HK-2 (cell line): ENCODE measurements around the gene ANKS6.

Experiments
- DNase-seq: peaks from one replicate; pipeline ENCODE4 v3.0.0-alpha.2; 2018; ENCODE audit not compliant: unreplicated experiment

The ANKS6 gene

DNA sequence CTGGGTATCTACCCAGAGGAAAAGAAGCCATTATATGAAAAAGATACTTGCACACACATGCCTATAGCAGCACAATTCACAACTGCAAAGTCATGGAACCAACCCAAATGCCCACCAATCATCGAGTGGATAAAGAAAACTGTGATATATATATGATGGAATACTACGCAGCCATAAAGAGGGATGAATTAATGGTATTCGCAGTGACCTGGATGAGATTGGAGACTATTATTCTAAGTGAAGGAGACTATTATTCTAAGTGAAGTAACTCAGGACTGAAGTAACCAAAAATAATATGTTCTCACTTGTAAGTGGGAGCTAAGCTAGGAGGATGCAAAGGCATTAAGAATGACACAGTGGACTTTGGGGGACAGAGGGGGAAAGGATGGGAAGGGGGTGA, 57.6 kb downstream of the ANKS6 start:
- no peak for DNase-seq

DNA sequence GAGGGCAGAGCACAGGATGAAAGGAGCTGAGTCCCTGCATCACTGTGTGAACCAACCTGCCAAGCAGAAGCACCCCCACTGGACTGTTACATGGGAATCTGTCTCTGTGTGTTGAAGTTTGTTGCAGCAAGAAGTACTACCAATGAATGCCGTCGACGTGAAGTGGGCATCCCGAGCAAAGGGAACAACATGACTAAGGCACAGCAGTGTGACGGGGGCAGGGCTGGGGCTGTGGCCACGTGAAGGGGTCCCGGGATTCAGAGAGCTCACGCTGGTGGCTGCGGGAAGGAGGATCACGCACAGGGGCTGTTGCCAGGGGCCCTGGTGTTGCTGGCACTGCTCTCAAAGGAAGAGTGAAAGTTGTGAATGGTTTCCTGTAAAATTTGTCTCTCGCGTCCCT, 60.1 kb downstream of the ANKS6 start:
- DNase-seq, result peak; percentile 5

GRCh38 chr9:98732801-98733200, 63.6 kb downstream of the ANKS6 start:
- no peak for DNase-seq

GRCh38 chr9:98732091-98732490, 64.3 kb downstream of the ANKS6 start:
- no peak for DNase-seq

DNA sequence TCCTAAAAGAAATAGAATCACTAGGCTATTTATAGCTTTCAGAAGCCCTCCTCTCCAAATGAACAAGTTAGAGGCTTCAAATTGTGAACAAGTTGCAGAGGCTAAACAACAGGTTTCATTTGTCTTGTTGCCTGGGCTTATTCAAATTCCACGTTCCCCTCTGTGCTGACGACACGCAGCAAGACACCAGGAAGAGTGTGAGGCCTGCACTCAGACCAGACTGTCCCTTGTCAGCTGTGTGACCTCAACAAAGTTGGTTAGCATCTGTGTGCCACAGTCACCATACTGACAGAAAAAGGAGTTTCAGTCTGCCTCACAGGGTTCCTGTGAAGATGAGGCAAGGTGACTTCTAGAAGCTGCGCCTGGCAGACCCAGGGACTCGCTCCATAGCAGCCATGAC, 65.5 kb downstream of the ANKS6 start:
- no peak for DNase-seq

- no peak for DNase-seq
Observed at GRCh38 chr9:98728500-98728899, 67.9 kb downstream of the ANKS6 start.

DNA sequence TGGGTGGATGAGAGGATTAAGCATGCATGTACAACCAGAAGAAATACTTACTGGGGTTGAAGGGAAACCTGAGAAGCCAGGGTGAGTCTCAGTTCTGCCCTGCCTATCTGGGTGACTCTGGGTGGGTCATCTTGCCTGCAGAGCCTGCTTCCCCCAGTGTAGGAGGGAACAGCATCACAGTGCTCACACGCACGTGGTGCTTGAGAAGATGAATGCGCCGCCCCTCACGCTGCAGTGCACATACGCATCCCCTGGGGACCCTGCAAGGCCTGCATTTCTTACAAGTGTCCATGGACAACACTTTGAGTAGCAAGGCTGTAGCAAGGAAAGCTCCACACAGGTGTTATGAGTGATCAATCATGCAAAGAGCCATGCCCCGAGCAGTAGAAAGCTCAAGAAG, 68.9 kb downstream of the ANKS6 start:
- no peak for DNase-seq

GRCh38 chr9:98726735-98727134, 69.6 kb downstream of the ANKS6 start:
- no peak for DNase-seq

GRCh38 chr9:98724810-98725530, 71.4 kb downstream of the ANKS6 start:
- DNase-seq, result no peak

- DNase-seq, result no peak
Observed at GRCh38 chr9:98721643-98722042, 74.7 kb downstream of the ANKS6 start.

GRCh38 chr9:98720402-98720801, 76.0 kb downstream of the ANKS6 start:
- no peak for DNase-seq

DNA sequence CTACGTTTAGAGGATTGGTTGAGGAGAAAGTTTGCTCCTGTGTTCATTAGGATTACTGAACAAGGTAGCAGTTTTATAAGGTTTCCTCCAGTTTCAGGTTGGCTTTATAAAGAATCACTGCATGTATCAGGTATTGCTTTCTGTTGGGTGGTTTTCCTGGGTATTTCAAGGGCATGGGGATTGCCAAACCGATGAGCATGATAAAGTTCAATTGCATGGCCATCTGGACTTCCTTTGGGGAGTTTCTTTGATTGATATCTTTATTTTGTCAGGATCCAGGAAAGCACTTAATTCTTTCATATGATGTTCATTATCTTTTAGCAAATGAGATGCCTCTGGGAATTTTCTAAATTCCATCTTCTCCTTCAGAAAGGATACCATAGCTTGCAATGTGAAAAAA, 77.3 kb downstream of the ANKS6 start:
- DNase-seq, result no peak

- no peak for DNase-seq
Observed at GRCh38 chr9:98714833-98715232, 81.5 kb downstream of the ANKS6 start.

DNA sequence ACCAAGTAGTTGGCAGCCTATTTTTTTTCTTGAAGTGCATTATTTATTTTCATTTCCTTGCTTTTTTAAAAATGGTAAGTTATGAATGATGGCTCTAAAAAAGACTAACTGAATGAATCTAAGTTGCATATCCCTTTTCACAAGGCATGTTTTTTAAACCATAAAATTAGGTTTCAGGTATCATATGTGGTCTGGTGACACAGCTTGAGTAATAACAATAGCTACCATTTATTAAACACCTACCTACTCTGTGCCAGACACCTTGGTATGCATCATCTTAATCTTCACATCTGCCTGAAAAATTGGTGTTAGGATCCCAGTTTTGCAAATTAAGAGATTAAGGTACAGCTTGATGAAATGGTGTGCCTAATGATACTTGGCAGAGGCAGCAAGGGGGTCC, 83.4 kb downstream of the ANKS6 start:
- no peak for DNase-seq

DNA sequence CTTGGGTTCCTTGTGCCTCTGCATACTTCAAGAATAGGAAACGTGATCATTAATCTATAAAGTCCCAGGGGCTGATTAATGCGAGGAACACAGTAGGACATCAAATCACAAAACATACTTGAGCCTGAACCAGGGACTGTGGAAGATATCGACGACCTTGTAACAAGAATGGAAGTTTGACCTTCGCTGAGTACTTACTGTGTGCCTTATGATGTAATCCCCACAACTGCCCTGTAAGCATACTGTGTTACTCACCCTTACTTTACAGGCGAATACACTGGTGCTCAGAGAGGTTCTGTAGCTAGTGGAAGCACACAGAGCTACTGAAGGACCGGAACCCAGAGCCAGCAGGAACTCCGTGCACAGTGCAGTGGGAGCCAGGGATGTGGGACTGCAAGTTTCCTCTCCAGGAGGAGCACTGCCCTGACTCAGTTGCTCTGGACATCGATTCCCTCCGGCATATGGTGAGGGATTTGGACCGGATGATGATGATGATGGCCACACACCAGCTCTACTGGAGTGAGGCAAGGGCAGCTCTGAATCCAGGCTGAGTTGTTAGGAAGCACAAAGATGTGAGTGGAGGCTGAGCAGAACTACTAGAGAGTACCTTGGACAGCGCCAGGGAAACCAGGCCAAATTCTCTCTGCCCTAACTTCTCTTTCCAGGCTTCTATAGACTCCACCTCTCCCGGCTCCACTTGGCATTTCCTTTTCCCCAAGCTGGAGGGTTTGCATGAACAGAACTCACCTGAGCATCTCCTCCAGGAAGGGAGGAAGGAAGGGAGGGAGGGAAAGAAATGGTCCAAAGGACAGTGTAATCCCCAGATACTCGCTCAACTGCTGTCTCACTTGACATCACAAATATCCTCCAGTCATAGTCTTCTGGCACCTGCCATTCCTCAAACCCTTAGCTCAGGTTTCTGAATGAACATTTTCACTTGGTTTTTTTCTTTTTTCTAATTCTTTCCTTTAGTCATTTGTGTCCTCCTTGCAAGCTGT, 86.1 kb downstream of the ANKS6 start:
- no peak for DNase-seq

DNA sequence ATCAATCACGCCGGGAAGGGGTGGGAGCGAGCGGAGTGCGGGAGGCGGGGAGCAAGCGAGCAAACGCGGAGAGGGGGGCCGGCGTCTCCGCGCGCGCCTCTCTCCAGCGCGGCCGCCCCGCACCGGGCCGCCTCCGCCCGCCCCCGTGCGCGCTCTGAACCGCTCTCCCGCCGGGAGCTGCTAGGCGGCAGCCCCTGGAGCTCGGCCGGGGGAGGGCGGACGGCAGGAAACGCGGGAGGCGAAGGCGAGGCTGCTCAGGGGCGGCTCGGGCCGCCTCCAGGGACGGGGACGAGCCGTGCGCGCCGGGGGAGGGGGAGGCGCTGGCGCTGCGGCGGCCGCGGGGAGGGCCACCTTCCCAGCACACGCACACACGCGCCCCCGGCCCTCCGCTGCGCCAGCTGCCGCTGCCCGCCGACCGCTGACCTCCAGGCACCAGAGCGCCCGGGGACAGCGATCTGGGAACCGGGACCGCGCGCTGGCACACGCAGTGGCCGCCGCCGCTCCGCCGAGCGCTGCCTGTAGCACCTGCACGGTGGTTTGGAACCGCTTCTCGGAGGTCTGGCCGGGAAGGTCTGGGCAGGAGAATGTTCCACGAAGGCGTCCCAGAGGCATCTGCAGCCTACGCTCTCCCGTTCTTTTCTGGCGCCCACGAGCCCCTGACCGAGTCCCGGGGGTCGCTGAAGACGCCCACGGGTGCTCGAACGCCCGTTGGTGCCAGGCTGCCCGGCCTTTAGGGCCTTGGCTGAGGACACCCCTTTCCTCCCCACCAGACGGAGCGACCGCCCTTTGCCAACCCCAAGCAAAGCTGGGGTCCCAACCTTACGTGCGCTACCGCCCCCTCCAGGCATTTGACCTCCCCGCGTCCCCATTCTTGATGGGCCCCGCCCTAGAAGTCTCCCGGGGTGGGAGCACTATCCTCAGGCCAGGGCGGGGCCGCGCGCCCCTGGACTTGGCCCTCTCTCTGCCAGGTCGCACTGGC, 87.1 kb downstream of the ANKS6 start, which contains the start of gene GABBR2:
TSS of gene GABBR2 (minus strand) at position 3 of the 979 bp plus-strand sequence. CDS start 198 bp downstream, outside the sequence.
- DNase-seq, result no peak

DNA sequence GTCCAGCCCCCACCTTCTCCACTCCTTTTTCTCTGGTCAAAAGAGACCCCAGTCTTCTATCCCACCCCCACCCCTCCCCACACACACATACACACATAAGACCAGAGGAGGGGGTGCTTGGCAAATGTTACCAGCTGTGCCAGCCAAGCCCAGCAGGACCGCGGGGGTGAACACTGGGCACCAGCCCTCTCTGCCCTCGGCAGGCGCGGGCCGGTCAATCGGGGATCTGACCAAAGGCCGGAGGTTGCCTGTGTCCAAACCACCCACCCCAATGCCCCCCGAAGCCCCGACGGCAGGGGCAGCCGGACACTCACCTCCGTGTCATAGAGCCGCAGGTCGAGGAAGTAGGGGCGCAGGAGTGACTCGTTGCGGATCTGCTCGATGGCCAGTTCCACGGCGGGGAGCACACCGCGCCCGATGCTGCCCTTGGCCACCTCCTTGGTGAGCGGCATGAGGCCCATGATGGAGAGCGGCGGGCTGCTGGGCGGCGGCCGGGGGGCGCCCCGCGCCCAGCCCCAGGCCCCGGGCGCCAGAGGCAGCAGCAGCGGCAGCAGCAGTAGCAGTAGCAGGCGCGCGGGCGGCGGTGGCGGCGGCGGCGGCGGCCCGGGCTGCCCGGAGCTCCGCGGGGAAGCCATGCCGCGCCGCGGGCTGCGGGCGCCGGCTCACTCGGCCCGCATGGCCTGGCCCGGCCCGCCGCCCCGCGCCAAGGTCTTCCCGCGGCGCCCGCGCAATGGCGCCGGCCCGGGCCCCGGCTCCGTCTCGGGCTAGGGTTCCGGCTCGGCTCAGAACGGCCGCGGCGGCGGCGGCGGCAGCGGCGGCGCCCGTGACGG, 88.0 kb downstream of the ANKS6 start:
- DNase-seq, result no peak

- DNase-seq, result peak; percentile 61
Observed at GRCh38 chr9:98707166-98708102, 88.9 kb downstream of the ANKS6 start.

DNA sequence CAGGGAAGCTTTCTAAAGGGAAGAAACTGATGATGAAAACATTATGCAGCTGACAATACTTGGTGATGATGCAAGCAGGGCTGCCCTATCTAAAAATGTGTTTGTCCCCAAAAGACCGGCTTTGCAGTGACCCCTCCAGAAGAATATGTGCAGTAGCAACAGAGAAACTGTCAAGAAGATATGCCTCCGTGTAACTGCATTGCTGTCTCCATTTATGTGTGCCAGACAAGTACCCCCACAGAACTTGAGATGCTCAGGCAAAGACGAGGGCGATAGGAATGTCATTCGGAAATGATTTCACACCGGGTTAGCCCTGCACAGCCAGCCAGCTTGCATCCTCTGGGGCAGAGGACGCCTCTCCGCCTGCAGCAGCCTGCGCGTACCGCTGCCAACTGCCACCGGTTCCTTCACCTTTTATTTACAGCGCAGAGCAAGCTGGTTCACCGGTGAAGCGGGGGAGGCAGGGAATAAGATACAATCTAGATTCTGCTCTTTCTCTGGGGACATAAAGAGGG, 89.6 kb downstream of the ANKS6 start:
- DNase-seq, result no peak
